Activated T-helper 17 cell treated with anti-CD3 and anti-CD28 coated beads, Interleukin-2, amount 50 U/mL, for 72 hours (primary cell): ENCODE results near the gene TKTL1. TPM values are rescaled to one million over a fixed set of nuclear protein-coding genes. Genes with fewer than 3 reads are reported as not detected.
A peak's percentile ranks its signal among the peaks of the same experiment; 100 is the strongest.
"Not testable (repeated sequence)": the region's sequence is repeated elsewhere in the genome, so short reads cannot be mapped to it uniquely, and the experiment has no call there.

Experiments used
- ATAC-seq: fragments of 150-1000 bp; cut with Tn5 transposase; replicated peaks from 2 replicates; pipeline ENCODE4 v1.10.0; 2021; ENCODE audit warnings: mild to moderate bottlenecking, moderate library complexity
- H3K27ac Mint-ChIP-seq: one replicate; pipeline ENCODE4 v1.8.0; 2022; ENCODE audit warnings: mixed read lengths
- H3K27me3 Mint-ChIP-seq: one replicate; pipeline ENCODE4 v1.8.0; 2022; ENCODE audit warnings: mixed read lengths
- H3K36me3 Mint-ChIP-seq: one replicate; pipeline ENCODE4 v1.8.0; 2022; ENCODE audit warnings: low read depth, mild to moderate bottlenecking, mixed read lengths
- H3K4me1 Mint-ChIP-seq: one replicate; pipeline ENCODE4 v1.8.0; 2022; ENCODE audit warnings: mixed read lengths
- H3K4me3 Mint-ChIP-seq: one replicate; pipeline ENCODE4 v1.8.0; 2022; ENCODE audit warnings: mild to moderate bottlenecking, mixed read lengths
- H3K9me3 Mint-ChIP-seq: one replicate; pipeline ENCODE4 v1.8.0; 2022; ENCODE audit warnings: mixed read lengths
- total RNA-seq, 2 donors: library from RNA; stranded (reverse); gene quantifications; one replicate each; pipeline ENCODE4 v1.2.3, GENCODE V29; 2022

The TKTL1 gene
- total RNA-seq, 2 donors from 2014 or later: 0.54 to 2.1 TPM

- not testable (repeated sequence) for ATAC-seq, H3K4me1 Mint-ChIP-seq, H3K36me3 Mint-ChIP-seq, H3K27me3 Mint-ChIP-seq, H3K27ac Mint-ChIP-seq, H3K4me3 Mint-ChIP-seq, H3K9me3 Mint-ChIP-seq
These were observed 7.4 kb downstream of the TKTL1 start for GRCh38 chrX:154302998-154303397.

DNA sequence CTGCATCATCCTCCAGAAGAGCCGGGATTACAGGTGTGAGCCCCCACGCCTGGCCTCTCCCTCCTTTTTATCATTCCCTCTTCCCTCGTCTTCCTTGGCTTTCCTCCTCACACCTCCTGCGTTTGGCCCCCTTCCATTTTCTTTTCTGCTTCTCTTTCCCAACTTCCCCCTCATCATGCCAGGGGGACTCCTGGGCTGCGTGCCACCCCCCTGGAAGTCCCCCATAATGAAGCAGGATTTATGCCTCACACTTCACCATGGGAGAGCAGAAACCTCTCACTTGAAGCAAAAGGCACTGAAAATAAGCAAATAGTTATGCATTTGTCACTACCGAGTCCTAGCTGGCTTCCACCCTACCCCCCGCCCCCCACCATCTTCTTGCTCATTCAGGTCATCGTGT is 7.9 kb downstream of the TKTL1 start:
- no peaks in the 10 kb centered on the region for H3K9me3 Mint-ChIP-seq
- H3K27ac Mint-ChIP-seq: no peak overlapping the region
- ATAC-seq: no peak
- H3K4me1 Mint-ChIP-seq: peaks cover 10% of the 10 kb centered on the region
- no peaks in the 10 kb centered on the region for H3K36me3 Mint-ChIP-seq
- no peaks in the 10 kb centered on the region for H3K27me3 Mint-ChIP-seq
- H3K4me3 Mint-ChIP-seq: no peak overlapping the region

DNA sequence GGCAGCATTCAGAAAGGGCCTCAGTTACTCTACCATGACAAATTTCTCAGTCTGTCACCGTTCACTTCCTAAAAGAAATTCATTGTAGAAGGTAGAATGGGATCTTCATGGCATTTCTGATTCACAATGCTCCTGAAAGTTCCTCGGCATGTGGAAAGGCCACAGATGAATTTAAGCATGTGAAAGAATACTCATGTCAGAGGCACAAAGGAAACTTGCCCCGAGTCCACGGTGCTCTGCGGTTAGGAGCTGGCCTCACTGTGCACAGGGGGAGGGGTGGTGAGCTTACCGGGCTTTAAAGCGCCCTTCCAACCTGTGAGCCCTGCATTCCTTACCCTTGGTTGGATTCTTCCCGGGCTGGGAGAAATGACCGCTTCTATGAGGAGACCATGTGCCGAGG is 9.3 kb downstream of the TKTL1 start:
- Mint-ChIP-seq H3K9me3 (no peaks in the 10 kb centered on the region), H3K27ac (no peak overlapping the region), H3K4me1 (peaks cover 13% of the 10 kb centered on the region), H3K4me3 (no peak overlapping the region), H3K27me3 (no peaks in the 10 kb centered on the region), H3K36me3 (no peaks in the 10 kb centered on the region)
- no peak for ATAC-seq

- no peaks in the 10 kb centered on the region for H3K36me3 Mint-ChIP-seq
- no peaks in the 10 kb centered on the region for H3K27me3 Mint-ChIP-seq
- H3K4me3 Mint-ChIP-seq: no peak overlapping the region
- no peaks in the 10 kb centered on the region for H3K9me3 Mint-ChIP-seq
- ATAC-seq: no peak
- peaks cover 13% of the 10 kb centered on the region for H3K4me1 Mint-ChIP-seq
- no peak overlapping the region for H3K27ac Mint-ChIP-seq
These were observed 10.1 kb downstream of the TKTL1 start for GRCh38 chrX:154305541-154306205.

DNA sequence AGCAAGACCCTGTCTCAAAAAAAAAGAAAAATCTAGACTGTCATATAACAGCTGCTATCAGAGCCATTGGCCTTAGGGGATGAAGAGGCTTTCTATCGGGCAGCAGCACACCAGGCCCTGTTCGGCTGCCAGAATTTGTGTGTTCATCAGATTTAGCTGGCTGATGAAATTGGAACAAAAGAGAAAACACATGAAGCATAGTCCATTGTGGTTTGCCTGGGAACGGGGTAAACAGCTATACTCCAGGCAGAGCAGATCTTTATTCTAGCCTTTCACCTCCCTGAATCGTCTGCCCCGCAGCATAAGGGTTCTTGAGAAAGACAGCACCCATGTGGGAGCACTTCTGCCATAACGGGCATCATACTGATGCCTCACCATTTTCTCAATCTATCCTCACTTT is 11.6 kb downstream of the TKTL1 start:
- no peaks in the 10 kb centered on the region for H3K36me3 Mint-ChIP-seq
- no peak overlapping the region for H3K27ac Mint-ChIP-seq

DNA sequence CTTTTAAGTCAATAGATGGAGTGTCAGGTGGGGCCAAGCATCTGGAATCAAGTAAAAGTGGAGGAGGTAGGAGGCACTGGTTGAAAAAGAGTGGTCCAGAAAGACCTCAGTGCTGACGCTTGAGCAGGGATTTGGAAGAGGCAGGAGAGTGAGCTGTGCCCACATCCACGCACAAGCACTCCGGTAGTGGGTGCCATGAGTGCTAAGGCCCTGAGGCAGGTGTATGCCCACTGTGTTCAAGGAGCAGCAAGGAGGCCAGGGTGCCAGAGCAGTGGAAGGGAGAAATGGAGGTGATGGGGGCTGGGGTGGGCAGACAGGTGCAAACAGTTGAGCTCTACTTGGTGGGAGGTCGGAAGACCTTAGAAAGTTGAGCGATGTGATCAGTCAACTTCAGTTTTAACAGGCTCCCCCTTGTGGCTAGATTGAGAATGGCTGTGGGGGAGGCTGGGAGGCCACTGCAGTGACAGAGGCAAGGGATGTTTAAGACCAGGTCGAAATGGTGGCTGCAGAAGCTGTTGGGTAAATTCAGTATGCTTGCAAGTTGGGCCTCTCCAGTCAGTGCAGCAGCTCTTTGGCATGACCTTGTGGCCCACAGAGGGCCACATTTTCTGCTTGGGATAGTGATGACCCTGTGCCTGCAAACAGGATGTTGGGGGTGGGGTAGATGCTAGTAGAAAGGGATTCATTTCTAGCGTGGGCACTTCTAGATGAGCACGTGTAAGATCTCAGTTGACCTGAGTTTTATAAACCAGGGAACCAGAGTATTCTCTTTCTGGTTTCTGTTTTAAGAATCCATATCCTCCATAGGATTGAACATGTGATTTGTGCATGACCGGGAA is 12.7 kb downstream of the TKTL1 start:
- Mint-ChIP-seq H3K9me3 (no peaks in the 10 kb centered on the region), H3K4me1 (peaks cover 22% of the 10 kb centered on the region), H3K27me3 (no peaks in the 10 kb centered on the region), H3K27ac (peak overlapping the region; percentile 72), H3K4me3 (peak overlapping the region; percentile 39), H3K36me3 (peaks cover 3% of the 10 kb centered on the region)
- ATAC-seq: peak; percentile 73

More for the DNA sequence above, 11.6 kb downstream of the TKTL1 start:
- H3K27me3 Mint-ChIP-seq: no peaks in the 10 kb centered on the region
- no peak overlapping the region for H3K4me3 Mint-ChIP-seq
- H3K9me3 Mint-ChIP-seq: no peaks in the 10 kb centered on the region
- no peak for ATAC-seq
- peaks cover 16% of the 10 kb centered on the region for H3K4me1 Mint-ChIP-seq

- peaks cover 4% of the 10 kb centered on the region for H3K36me3 Mint-ChIP-seq
- peaks cover 25% of the 10 kb centered on the region for H3K4me1 Mint-ChIP-seq
- peak overlapping the region; percentile 39 for H3K4me3 Mint-ChIP-seq
- no peaks in the 10 kb centered on the region for H3K9me3 Mint-ChIP-seq
- no peak overlapping the region for H3K27ac Mint-ChIP-seq
- no peak for ATAC-seq
- no peaks in the 10 kb centered on the region for H3K27me3 Mint-ChIP-seq
These were observed 13.6 kb downstream of the TKTL1 start for GRCh38 chrX:154309041-154309775.

- Mint-ChIP-seq H3K9me3 (no peaks in the 10 kb centered on the region), H3K27me3 (no peaks in the 10 kb centered on the region), H3K4me3 (no peak overlapping the region), H3K27ac (no peak overlapping the region), H3K36me3 (peaks cover 4% of the 10 kb centered on the region), H3K4me1 (peaks cover 25% of the 10 kb centered on the region)
- no peak for ATAC-seq
These were observed 15.3 kb downstream of the TKTL1 start for GRCh38 chrX:154310616-154311536.

DNA sequence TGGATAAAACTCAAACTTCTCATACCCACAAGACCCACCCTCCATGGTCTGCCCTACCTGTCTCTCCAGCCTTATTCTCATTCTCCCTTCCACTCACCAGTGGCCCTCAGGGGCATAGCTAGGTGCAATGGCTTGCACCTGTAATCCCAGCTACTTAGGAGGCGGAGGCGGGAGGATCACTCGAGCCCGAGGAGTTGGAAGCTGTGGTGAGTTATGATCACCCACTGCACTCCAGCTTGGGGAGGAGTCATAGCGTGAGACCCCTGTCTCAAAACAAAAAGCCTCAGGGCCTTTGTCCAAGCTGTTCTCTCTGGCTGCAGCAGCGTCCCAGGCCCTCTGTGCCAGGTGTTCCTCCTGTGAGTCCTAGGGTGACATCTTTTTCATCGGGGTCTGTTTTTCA is 16.5 kb downstream of the TKTL1 start:
- Mint-ChIP-seq H3K4me3 (no peak overlapping the region), H3K36me3 (peaks cover 4% of the 10 kb centered on the region), H3K27ac (no peak overlapping the region), H3K9me3 (no peaks in the 10 kb centered on the region), H3K27me3 (no peaks in the 10 kb centered on the region), H3K4me1 (peaks cover 25% of the 10 kb centered on the region)
- no peak for ATAC-seq

DNA sequence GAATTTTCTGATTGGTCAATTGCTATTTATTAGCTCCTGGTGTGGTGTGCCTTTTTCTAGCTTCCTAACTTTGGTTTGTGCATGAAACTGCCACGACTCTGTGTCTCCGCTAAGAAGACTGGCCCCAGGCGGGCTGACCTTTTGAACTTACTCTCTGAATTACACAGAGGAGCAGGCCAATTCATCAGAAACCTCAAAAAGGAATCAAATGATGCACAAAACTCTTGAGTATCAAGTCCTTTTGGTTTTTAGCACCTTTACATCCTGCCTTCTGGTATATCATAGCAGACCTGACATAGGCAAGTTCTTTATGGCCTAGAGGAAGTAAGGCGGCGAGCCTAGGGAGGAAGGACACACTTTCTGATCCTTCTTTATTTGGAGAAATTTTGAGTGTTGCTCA is 17.6 kb downstream of the TKTL1 start:
- Mint-ChIP-seq H3K4me1 (peaks cover 18% of the 10 kb centered on the region), H3K27me3 (no peaks in the 10 kb centered on the region), H3K36me3 (peaks cover 4% of the 10 kb centered on the region), H3K27ac (peak overlapping the region; percentile 98), H3K9me3 (no peaks in the 10 kb centered on the region), H3K4me3 (peak overlapping the region; percentile 84)
- peak; percentile 79 for ATAC-seq

GRCh38 chrX:154315416-154315815 is 19.8 kb downstream of the TKTL1 start:
- no peak for ATAC-seq
- H3K27me3 Mint-ChIP-seq: no peaks in the 10 kb centered on the region
- no peaks in the 10 kb centered on the region for H3K9me3 Mint-ChIP-seq
- no peak overlapping the region for H3K4me3 Mint-ChIP-seq
- peaks cover 18% of the 10 kb centered on the region for H3K4me1 Mint-ChIP-seq
- peaks cover 4% of the 10 kb centered on the region for H3K36me3 Mint-ChIP-seq
- H3K27ac Mint-ChIP-seq: no peak overlapping the region

DNA sequence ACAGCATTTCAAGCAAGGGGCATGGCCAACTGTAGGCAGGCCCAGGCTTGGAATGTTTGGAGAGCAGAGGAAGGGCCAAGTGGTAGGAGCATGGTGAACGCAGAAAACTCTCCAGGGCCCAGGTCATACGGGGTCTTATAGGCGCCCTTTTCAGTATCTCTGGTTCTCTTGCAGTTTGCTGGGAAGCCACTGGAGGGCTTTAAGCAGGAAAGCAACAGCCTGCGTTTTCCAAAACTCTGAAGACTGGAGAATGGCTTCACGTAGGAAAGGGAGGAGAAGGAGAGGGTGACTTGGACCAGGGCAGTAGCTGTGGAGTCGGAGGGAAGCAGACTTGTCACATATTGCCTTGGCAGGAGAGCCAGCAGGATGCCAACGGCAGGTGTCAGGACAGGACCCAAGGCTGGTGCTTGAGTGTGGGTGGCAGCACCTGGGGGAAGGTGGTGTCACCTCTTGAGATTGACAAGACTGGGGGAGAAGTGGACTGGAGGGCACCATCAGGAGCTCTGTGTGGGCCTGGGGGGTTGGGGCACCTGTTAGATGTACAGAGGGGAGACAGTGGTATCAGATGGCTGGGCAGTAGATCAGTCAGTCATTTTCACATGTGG is 21.9 kb downstream of the TKTL1 start:
- Mint-ChIP-seq H3K36me3 (peaks cover 4% of the 10 kb centered on the region), H3K4me3 (peak overlapping the region; percentile 47), H3K9me3 (no peaks in the 10 kb centered on the region), H3K27ac (peak overlapping the region; percentile 46), H3K27me3 (no peaks in the 10 kb centered on the region), H3K4me1 (peaks cover 16% of the 10 kb centered on the region)
- ATAC-seq: no peak

GRCh38 chrX:154320406-154320805 is 24.8 kb downstream of the TKTL1 start:
- H3K9me3 Mint-ChIP-seq: no peaks in the 10 kb centered on the region
- H3K36me3 Mint-ChIP-seq: no peaks in the 10 kb centered on the region
- H3K4me3 Mint-ChIP-seq: no peak overlapping the region
- no peak for ATAC-seq
- H3K27me3 Mint-ChIP-seq: no peaks in the 10 kb centered on the region
- H3K27ac Mint-ChIP-seq: no peak overlapping the region
- peaks cover 7% of the 10 kb centered on the region for H3K4me1 Mint-ChIP-seq
